Epithelial cell of prostate (primary cell): ENCODE data around the gene PINK1.
"Not testable (repeated sequence)": the region's sequence is repeated elsewhere in the genome, so short reads cannot be mapped to it uniquely, and the experiment has no call there.

ENCODE experiments used
- DNase-seq: peaks from one replicate; pipeline ENCODE4 v3.0.0-alpha.2; 2011; ENCODE audit warnings: low read depth, low spot score
- H3K27ac ChIP-seq: fragments of 450-650 bp; 2 replicates; pipeline ENCODE4 v1.5.1; 2017; ENCODE audit warnings: mild to moderate bottlenecking

The PINK1 gene

GRCh38 chr1:20670936-20671335 lies 37.7 kb downstream of the PINK1 start:
- no peak for DNase-seq
- H3K27ac ChIP-seq = no peak overlapping the region

GRCh38 chr1:20672265-20672632 lies 39.0 kb downstream of the PINK1 start:
- no peak overlapping the region for H3K27ac ChIP-seq
- DNase-seq = no peak

GRCh38 chr1:20673626-20674025 lies 40.4 kb downstream of the PINK1 start:
- not testable (repeated sequence) for DNase-seq, H3K27ac ChIP-seq

- DNase-seq = no peak
- H3K27ac ChIP-seq = no peak overlapping the region
Observed at GRCh38 chr1:20678599-20678998, 45.3 kb downstream of the PINK1 start.

GRCh38 chr1:20680269-20680668 lies 47.0 kb downstream of the PINK1 start:
- H3K27ac ChIP-seq = no peak overlapping the region
- DNase-seq = no peak

- DNase-seq = no peak
- no peak overlapping the region for H3K27ac ChIP-seq
Observed at GRCh38 chr1:20681999-20682398, 48.7 kb downstream of the PINK1 start.

GRCh38 chr1:20682571-20683236 lies 49.4 kb downstream of the PINK1 start:
- no peak overlapping the region for H3K27ac ChIP-seq
- no peak for DNase-seq

- H3K27ac ChIP-seq = no peak overlapping the region
- DNase-seq = no peak
Observed at GRCh38 chr1:20683614-20684013, 50.4 kb downstream of the PINK1 start.

- no peak overlapping the region for H3K27ac ChIP-seq
- DNase-seq = no peak
Observed at GRCh38 chr1:20684050-20684620, 50.9 kb downstream of the PINK1 start.

- no peak overlapping the region for H3K27ac ChIP-seq
- DNase-seq = no peak
Observed at GRCh38 chr1:20684651-20685050, 51.4 kb downstream of the PINK1 start.

GRCh38 chr1:20685099-20685662 lies 51.9 kb downstream of the PINK1 start:
- no peak overlapping the region for H3K27ac ChIP-seq
- no peak for DNase-seq

GRCh38 chr1:20685741-20686140 lies 52.5 kb downstream of the PINK1 start:
- no peak overlapping the region for H3K27ac ChIP-seq
- no peak for DNase-seq

GRCh38 chr1:20686883-20687725 lies 53.8 kb downstream of the PINK1 start:
- H3K27ac ChIP-seq = no peak overlapping the region

GRCh38 chr1:20689645-20690056 lies 56.4 kb downstream of the PINK1 start:
- H3K27ac ChIP-seq = no peak overlapping the region
- DNase-seq = no peak

More at GRCh38 chr1:20686883-20687725, 53.8 kb downstream of the PINK1 start:
- no peak for DNase-seq

- DNase-seq = no peak
- H3K27ac ChIP-seq = no peak overlapping the region
Observed at GRCh38 chr1:20691872-20692271, 58.6 kb downstream of the PINK1 start.

- no peak overlapping the region for H3K27ac ChIP-seq
- no peak for DNase-seq
Observed at GRCh38 chr1:20693623-20694022, 60.4 kb downstream of the PINK1 start.

GRCh38 chr1:20695515-20695914 lies 62.3 kb downstream of the PINK1 start:
- DNase-seq = no peak
- H3K27ac ChIP-seq = no peak overlapping the region

- H3K27ac ChIP-seq = peak overlapping the region; percentile 50
Observed at GRCh38 chr1:20696397-20697333, 63.4 kb downstream of the PINK1 start.

GRCh38 chr1:20697563-20697962 lies 64.3 kb downstream of the PINK1 start:
- no peak overlapping the region for H3K27ac ChIP-seq
- DNase-seq = no peak

More at GRCh38 chr1:20696397-20697333, 63.4 kb downstream of the PINK1 start:
- peak; percentile 18 for DNase-seq
